ENCODE measurements around the gene GPX4. TPM values are rescaled to one million over a fixed set of nuclear protein-coding genes. Genes with fewer than 3 reads are reported as not detected.

GPX4 gene
- total RNA-seq, 1 donor, result 288 TPM

- DNase-seq (ENCODE audit: low read depth), result no peak
- H3K4me3 ChIP-seq (ENCODE audit: low read depth, low read length), result no peak overlapping the region
- TF ChIP-seq CTCF (IDR thresholded peaks at IDR 0.05; ENCODE audit: insufficient read depth, low read length), result no peak
These were observed 33.2 kb upstream of the GPX4 start for GRCh38 chr19:1070576-1070930.

GRCh38 chr19:1070931-1071791 is 32.6 kb upstream of the GPX4 start:
- no peak for DNase-seq (ENCODE audit: low read depth)
- H3K4me3 ChIP-seq (ENCODE audit: low read depth, low read length), result no peak overlapping the region
- no peak for TF ChIP-seq CTCF (IDR thresholded peaks at IDR 0.05; ENCODE audit: insufficient read depth, low read length)

GRCh38 chr19:1072371-1073015 is 31.3 kb upstream of the GPX4 start:
- no peak overlapping the region for H3K4me3 ChIP-seq (ENCODE audit: low read depth, low read length)
- no peak for DNase-seq (ENCODE audit: low read depth)
- no peak for TF ChIP-seq CTCF (IDR thresholded peaks at IDR 0.05; ENCODE audit: insufficient read depth, low read length)

- H3K4me3 ChIP-seq (ENCODE audit: low read depth, low read length), result no peak overlapping the region
- no peak for DNase-seq (ENCODE audit: low read depth)
- TF ChIP-seq CTCF (IDR thresholded peaks at IDR 0.05; ENCODE audit: insufficient read depth, low read length), result no peak
These were observed 30.5 kb upstream of the GPX4 start for GRCh38 chr19:1073063-1073955.

GRCh38 chr19:1073956-1074517 is 29.8 kb upstream of the GPX4 start:
- no peak for TF ChIP-seq CTCF (IDR thresholded peaks at IDR 0.05; ENCODE audit: insufficient read depth, low read length)
- no peak overlapping the region for H3K4me3 ChIP-seq (ENCODE audit: low read depth, low read length)
- DNase-seq (ENCODE audit: low read depth), result no peak

- no peak overlapping the region for H3K4me3 ChIP-seq (ENCODE audit: low read depth, low read length)
- DNase-seq (ENCODE audit: low read depth), result no peak
- TF ChIP-seq CTCF (IDR thresholded peaks at IDR 0.05; ENCODE audit: insufficient read depth, low read length), result no peak
These were observed 29.1 kb upstream of the GPX4 start for GRCh38 chr19:1074544-1075283.
